Gastroesophageal sphincter (tissue), 3 donors: Measurements from ENCODE around the gene WIPF1.

Experiments used
- POLR2A ChIP-seq, 2 donors: fragments of 450-650 bp; IDR thresholded peaks; one replicate each; pipeline ENCODE4 v1.6.1; 2017; ENCODE audit warnings: antibody characterized with exemption in 2 of 2, mild to moderate bottlenecking in 2 of 2, moderate library complexity in 1 of 2
- POLR2AphosphoS5 ChIP-seq: sonication (generic); formaldehyde crosslinking; IDR thresholded peaks from one replicate; pipeline ENCODE4 v1.6.1; 2017; ENCODE audit warnings: antibody characterized with exemption
- TF ChIP-seq, protein P1 (sequence below), 4 experiments: fragments of 200-600 bp in 2 of 4; fragments of 450-650 bp in 2 of 4; sonication (generic) in 1 of 4; IDR thresholded peaks; one replicate each; pipeline ENCODE4 v1.5.1; 2017 to 2019; ENCODE audit warnings: antibody characterized with exemption in 4 of 4, mild to moderate bottlenecking in 2 of 4, moderate library complexity in 2 of 4

DNA sequence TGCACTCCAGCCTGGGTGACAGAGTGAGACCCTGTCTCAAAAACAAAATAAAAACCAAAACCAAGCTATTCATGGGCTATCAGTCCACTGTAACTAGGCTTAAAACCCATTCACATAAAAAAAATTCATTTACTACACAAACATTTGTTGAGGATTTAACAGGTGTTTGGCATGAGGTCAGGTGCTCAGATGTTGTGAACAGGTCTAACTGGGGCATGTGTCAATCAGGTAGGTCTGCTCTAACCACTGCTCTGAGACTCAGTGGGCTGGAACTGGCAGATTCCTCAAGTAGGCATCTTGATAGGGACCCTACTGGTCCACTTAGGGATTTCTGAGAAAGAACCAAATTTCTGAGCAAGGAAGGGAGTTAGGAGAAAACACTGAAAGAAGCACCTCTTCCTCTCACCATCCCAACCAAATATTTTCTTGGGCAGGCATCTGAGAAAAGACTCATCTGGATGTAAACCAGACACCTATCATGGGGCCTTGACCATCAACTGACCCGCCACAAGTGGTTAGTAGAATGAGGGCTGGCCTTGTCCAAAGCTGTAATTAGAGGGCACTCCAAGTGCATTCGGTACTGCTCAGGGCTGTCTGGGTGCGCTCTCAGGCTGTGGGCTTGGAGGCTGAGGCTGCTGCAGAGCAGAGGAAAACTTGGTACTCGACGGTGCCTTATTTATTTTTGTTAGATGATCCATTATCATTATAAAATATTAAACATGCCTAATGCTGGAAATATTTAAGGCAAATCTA is 33.9 kb downstream of the WIPF1 start:
- TF ChIP-seq, protein P1, sequence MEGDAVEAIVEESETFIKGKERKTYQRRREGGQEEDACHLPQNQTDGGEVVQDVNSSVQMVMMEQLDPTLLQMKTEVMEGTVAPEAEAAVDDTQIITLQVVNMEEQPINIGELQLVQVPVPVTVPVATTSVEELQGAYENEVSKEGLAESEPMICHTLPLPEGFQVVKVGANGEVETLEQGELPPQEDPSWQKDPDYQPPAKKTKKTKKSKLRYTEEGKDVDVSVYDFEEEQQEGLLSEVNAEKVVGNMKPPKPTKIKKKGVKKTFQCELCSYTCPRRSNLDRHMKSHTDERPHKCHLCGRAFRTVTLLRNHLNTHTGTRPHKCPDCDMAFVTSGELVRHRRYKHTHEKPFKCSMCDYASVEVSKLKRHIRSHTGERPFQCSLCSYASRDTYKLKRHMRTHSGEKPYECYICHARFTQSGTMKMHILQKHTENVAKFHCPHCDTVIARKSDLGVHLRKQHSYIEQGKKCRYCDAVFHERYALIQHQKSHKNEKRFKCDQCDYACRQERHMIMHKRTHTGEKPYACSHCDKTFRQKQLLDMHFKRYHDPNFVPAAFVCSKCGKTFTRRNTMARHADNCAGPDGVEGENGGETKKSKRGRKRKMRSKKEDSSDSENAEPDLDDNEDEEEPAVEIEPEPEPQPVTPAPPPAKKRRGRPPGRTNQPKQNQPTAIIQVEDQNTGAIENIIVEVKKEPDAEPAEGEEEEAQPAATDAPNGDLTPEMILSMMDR (IDR thresholded peaks at IDR 0.05), result no peak
- no peak for TF ChIP-seq POLR2AphosphoS5
- TF ChIP-seq POLR2A (IDR thresholded peaks at IDR 0.05), result no peak
